GM23338 (cell line): ENCODE results near the gene ERC2. TPM values are rescaled to one million over a fixed set of nuclear protein-coding genes. Genes with fewer than 3 reads are reported as not detected.

Experiments used
- ATAC-seq: fragments of 200-7000 bp; cut with Tn5 transposase; 3 replicates; pipeline ENCODE4 v1.9.1; 2020
- DNase-seq: peaks from one replicate; pipeline ENCODE4 v3.0.0-alpha.2; 2015; ENCODE audit warnings: low spot score
- H2AFZ ChIP-seq: fragments of 200-600 bp; sonication (generic); 2 replicates; pipeline ENCODE4 v1.8.0; 2016; ENCODE audit warnings: antibody characterized with exemption, mild to moderate bottlenecking, moderate library complexity
- H3F3A ChIP-seq: fragments of 200-600 bp; sonication (generic); replicated peaks from 2 replicates; pipeline ENCODE4 v1.8.0; 2017; ENCODE audit warnings: antibody characterized with exemption, mixed run types, low read depth
- H3K27ac ChIP-seq: fragments of 200-600 bp; sonication (generic); 2 replicates; pipeline ENCODE4 v1.6.1; 2016; ENCODE audit warnings: low read depth
- H3K27me3 ChIP-seq: fragments of 200-600 bp; sonication (generic); 2 replicates; pipeline ENCODE4 v1.8.0; 2016; ENCODE audit warnings: mild to moderate bottlenecking, mixed run types, moderate library complexity; ENCODE audit not compliant: insufficient read depth
- H3K36me3 ChIP-seq: fragments of 200-600 bp; sonication (generic); 2 replicates; pipeline ENCODE4 v1.8.0; 2016; ENCODE audit warnings: mild to moderate bottlenecking; ENCODE audit not compliant: insufficient read depth
- H3K4me1 ChIP-seq: fragments of 200-600 bp; sonication (generic); 2 replicates; pipeline ENCODE4 v1.8.0; 2016; ENCODE audit warnings: mild to moderate bottlenecking, moderate library complexity; ENCODE audit not compliant: insufficient read depth
- H3K4me2 ChIP-seq: fragments of 200-600 bp; sonication (generic); 2 replicates; pipeline ENCODE4 v1.7.1; 2017; ENCODE audit warnings: mixed run types
- H3K4me3 ChIP-seq: fragments of 200-600 bp; sonication (generic); 2 replicates; pipeline ENCODE4 v1.6.1; 2016; ENCODE audit warnings: mixed run types
- H3K79me2 ChIP-seq: fragments of 200-600 bp; sonication (generic); replicated peaks from 2 replicates; pipeline ENCODE4 v1.8.0; 2017; ENCODE audit warnings: mild to moderate bottlenecking; ENCODE audit not compliant: insufficient read depth
- H3K9me2 ChIP-seq: fragments of 200-600 bp; sonication (generic); 2 replicates; pipeline ENCODE4 v1.8.0; 2017; ENCODE audit not compliant: insufficient read depth
- H4K20me1 ChIP-seq: fragments of 200-600 bp; sonication (generic); replicated peaks from 2 replicates; pipeline ENCODE4 v1.8.0; 2017; ENCODE audit warnings: mild to moderate bottlenecking; ENCODE audit not compliant: insufficient read depth
- H3K27ac Mint-ChIP-seq: 2 replicates; pipeline ENCODE4 v1.8.0; 2020; ENCODE audit warnings: inconsistent platforms, mild to moderate bottlenecking, moderate library complexity, mixed read lengths
- H3K27me3 Mint-ChIP-seq: 3 replicates; pipeline ENCODE4 v1.8.0; 2022; ENCODE audit warnings: low read depth, mild to moderate bottlenecking, moderate library complexity, mixed read lengths, inconsistent platforms; ENCODE audit not compliant: insufficient read depth, poor library complexity
- H3K36me3 Mint-ChIP-seq: 3 replicates; pipeline ENCODE4 v1.8.0; 2021; ENCODE audit warnings: low read depth, mild to moderate bottlenecking, inconsistent platforms, moderate library complexity, mixed read lengths
- H3K4me1 Mint-ChIP-seq: 3 replicates; pipeline ENCODE4 v1.8.0; 2020; ENCODE audit warnings: mild to moderate bottlenecking, inconsistent platforms, mixed read lengths
- H3K4me3 Mint-ChIP-seq: 3 replicates; pipeline ENCODE4 v1.8.0; 2021; ENCODE audit warnings: moderate library complexity, mild to moderate bottlenecking, inconsistent platforms, mixed read lengths
- H3K9me3 Mint-ChIP-seq: 3 replicates; pipeline ENCODE4 v1.8.0; 2020; ENCODE audit warnings: moderate library complexity, mild to moderate bottlenecking, inconsistent platforms, mixed read lengths
- CREB1 ChIP-seq: fragments of 250-450 bp; sonication (Bioruptor Pico); IDR thresholded peaks from 2 replicates; pipeline ENCODE4 v1.5.0; 2020; ENCODE audit warnings: low read depth, mild to moderate bottlenecking, moderate library complexity
- CTCF ChIP-seq, 2 experiments: fragments of 200-600 bp in 1 of 2; sonication (generic) in 1 of 2; conservative IDR thresholded peaks; 2 replicates each; pipeline versions ENCODE4 v1.5.1 to v1.6.1; 2016 to 2017; ENCODE audit warnings: antibody characterized with exemption in 2 of 2, low read depth in 2 of 2, mild to moderate bottlenecking in 2 of 2, moderate library complexity in 1 of 2
- ETS1 ChIP-seq: IDR thresholded peaks from 2 replicates; pipeline ENCODE4 v1.6.1; 2016; ENCODE audit warnings: antibody characterized with exemption
- EZH2 ChIP-seq: fragments of 200-600 bp; sonication (generic); IDR thresholded peaks from one replicate; pipeline ENCODE4 v1.8.0; 2017; ENCODE audit warnings: antibody characterized with exemption, mild to moderate bottlenecking, low read depth; ENCODE audit not compliant: unreplicated experiment
- EZH2phosphoT487 ChIP-seq: fragments of 200-600 bp; sonication (generic); IDR thresholded peaks from one replicate; pipeline ENCODE4 v1.8.1; 2018; ENCODE audit warnings: antibody characterized with exemption; ENCODE audit not compliant: unreplicated experiment
- JUNB ChIP-seq: IDR thresholded peaks from one replicate; pipeline ENCODE4 v1.6.1; 2016; ENCODE audit warnings: antibody characterized with exemption; ENCODE audit not compliant: unreplicated experiment
- NANOG ChIP-seq: IDR thresholded peaks from 2 replicates; pipeline ENCODE4 v1.6.1; 2016; ENCODE audit warnings: antibody characterized with exemption, borderline replicate concordance
- POLR2AphosphoS5 ChIP-seq: IDR thresholded peaks from 2 replicates; pipeline ENCODE4 v1.6.1; 2016; ENCODE audit warnings: antibody characterized with exemption, low read depth
- REST ChIP-seq: IDR thresholded peaks from one replicate; pipeline ENCODE4 v1.6.1; 2018; ENCODE audit warnings: antibody characterized with exemption; ENCODE audit not compliant: unreplicated experiment
- STAT1 ChIP-seq: IDR thresholded peaks from one replicate; pipeline ENCODE4 v1.6.1; 2016; ENCODE audit warnings: antibody characterized with exemption; ENCODE audit not compliant: unreplicated experiment
- ZNF114 ChIP-seq: fragments of 250-450 bp; sonication (Bioruptor Pico); IDR thresholded peaks from 2 replicates; pipeline ENCODE4 v1.5.0; 2020; ENCODE audit warnings: mild to moderate bottlenecking, moderate library complexity
- ZNF331 ChIP-seq: fragments of 250-450 bp; sonication (Bioruptor Pico); IDR thresholded peaks from 2 replicates; pipeline ENCODE4 v1.5.0; 2020; ENCODE audit warnings: low read depth, mild to moderate bottlenecking, moderate library complexity
- ZNF462 ChIP-seq: fragments of 250-450 bp; sonication (Bioruptor Pico); IDR thresholded peaks from 2 replicates; pipeline ENCODE4 v1.5.0; 2020; ENCODE audit warnings: mild to moderate bottlenecking, moderate library complexity
- polyA plus RNA-seq: library from polyadenylated mRNA; unstranded; fragments of >200 nt; fragmentation: Nextera tagmentation; extraction: Ambion mirVana; gene quantifications from 2 replicates; pipeline ENCODE4 v1.2.1, GENCODE V29; 2016
- total RNA-seq: library from RNA; depleted of rRNA; stranded (reverse); fragments of >200 nt; shearing (Covaris generic); gene quantifications from 2 replicates; pipeline ENCODE4 v1.2.3, GENCODE V29; 2014

The ERC2 gene
- total and polyA plus RNA-seq, 2 experiments from 2014 or later, result 11.8 to 13.7 TPM

- no peaks in the 10 kb centered on the region; the same call in 1 of the 2 replicates for H3K36me3 ChIP-seq
- no peaks in the 10 kb centered on the region for H3K27me3 Mint-ChIP-seq
- H3K9me3 Mint-ChIP-seq, result no peaks in the 10 kb centered on the region
- H3K27ac ChIP-seq, result no peak overlapping the region
- H4K20me1 ChIP-seq, result no peaks in the 10 kb centered on the region
- H2AFZ ChIP-seq, result no peak overlapping the region
- H3K4me1 Mint-ChIP-seq, result peaks cover 8% of the 10 kb centered on the region
- H3K27ac Mint-ChIP-seq, result no peak overlapping the region
- no peaks in the 10 kb centered on the region for H3K36me3 Mint-ChIP-seq
- no peaks in the 10 kb centered on the region for H3K9me2 ChIP-seq
- no peak overlapping the region for H3K4me3 Mint-ChIP-seq
- H3F3A ChIP-seq, result no peaks in the 10 kb centered on the region
- H3K27me3 ChIP-seq, result no peaks in the 10 kb centered on the region
- no peaks in the 10 kb centered on the region for H3K79me2 ChIP-seq
- no peak for ATAC-seq
- peaks cover 7% of the 10 kb centered on the region; the same call in 1 of the 2 replicates for H3K4me1 ChIP-seq
- TF ChIP-seq EZH2 (no peak), ZNF331 (CRISPR knock-in tag) (no peak), ZNF462 (CRISPR knock-in tag) (no peak), JUNB (no peak), EZH2phosphoT487 (no peak), REST (no peak), ETS1 (no peak), POLR2AphosphoS5 (no peak), NANOG (no peak), CREB1 (CRISPR knock-in tag) (no peak), STAT1 (no peak), CTCF (conservative IDR thresholded peaks at IDR 0.05; ENCODE audit: low read depth in 2 of 2) (no peak), ZNF114 (CRISPR knock-in tag) (no peak)
- no peak overlapping the region for H3K4me2 ChIP-seq
- H3K4me3 ChIP-seq, result no peak overlapping the region
- no peak for DNase-seq
Observed at GRCh38 chr3:56154297-56154696, 314.0 kb downstream of the ERC2 start.
